ENCODE data around the gene CASP7. TPM values are rescaled to one million over a fixed set of nuclear protein-coding genes. Genes with fewer than 3 reads are reported as not detected.

The CASP7 gene
- total RNA-seq, 1 experiment from 2014 or later = 4.7 TPM

DNA sequence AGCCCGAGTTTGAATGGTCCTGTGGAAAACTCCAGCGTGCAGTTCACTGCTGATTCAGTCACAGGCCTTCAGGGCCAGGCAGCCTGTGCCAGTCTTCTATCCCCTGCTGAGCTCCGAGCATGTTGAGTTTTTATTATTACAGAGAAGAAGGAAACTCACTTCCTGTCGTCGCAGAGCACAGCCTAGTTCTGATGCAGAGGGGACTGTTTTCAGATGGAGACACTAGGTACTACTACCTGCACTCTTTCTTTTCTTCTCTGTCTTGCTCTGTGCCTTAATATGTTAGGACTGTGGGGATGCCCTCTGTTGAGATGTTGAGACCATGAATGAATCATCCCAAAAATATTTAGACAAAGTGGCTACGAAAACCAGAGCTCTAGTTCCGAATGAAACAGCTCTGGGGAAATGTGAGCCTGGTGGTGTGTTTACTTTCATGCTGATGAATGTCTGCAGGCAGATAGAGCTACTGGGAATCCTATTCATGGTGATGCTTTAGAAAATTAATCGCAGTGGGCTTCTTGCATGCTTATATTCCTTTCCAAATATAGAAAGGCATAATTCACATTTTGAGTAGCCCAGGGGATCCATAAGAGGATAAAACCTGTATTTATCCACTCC, 29.6 kb downstream of the CASP7 start:
- H3K9me3 ChIP-seq (ENCODE audit: control insufficient read depth, low read depth, low read length) = no peaks in the 10 kb centered on the region
- no peak overlapping the region for H2BK15ac ChIP-seq (ENCODE audit: low read depth, low read length)
- H2BK12ac ChIP-seq (ENCODE audit: insufficient read length, low read depth, low read length) = no peak overlapping the region
- no peak for DNase-seq
- Mint-ChIP-seq H3K27ac (peak overlapping the region in 1 of 3 experiments; percentile 67; a peak in 2 of 7 replicates), H3K36me3 (ENCODE audit: insufficient read depth in 1 of 3, low read depth in 3 of 3) (no peaks in the 10 kb centered on the region), H3K4me3 (no peak overlapping the region), H3K9me3 (no peaks in the 10 kb centered on the region), H3K4me1 (peaks cover 48 to 57% of the 10 kb centered on the region in 2 experiments), H3K27me3 (ENCODE audit: low read depth) (peaks cover 8% of the 10 kb centered on the region)
- no peaks in the 10 kb centered on the region for H3K27me3 ChIP-seq (ENCODE audit: insufficient read depth, low read length)
- no peaks in the 10 kb centered on the region for H3K79me2 ChIP-seq (ENCODE audit: insufficient read depth, low read length)
- H3K4me1 ChIP-seq (ENCODE audit: insufficient read depth, low read length) = peaks cover 16% of the 10 kb centered on the region; the same call in 1 of the 2 replicates
- TF ChIP-seq CTCF (conservative IDR thresholded peaks at IDR 0.05) = no peak
- H2BK5ac ChIP-seq (ENCODE audit: insufficient read length, low read length) = no peak overlapping the region
- H3K27ac ChIP-seq (ENCODE audit: insufficient read length, low read depth, low read length) = no peak overlapping the region
- H4K5ac ChIP-seq (ENCODE audit: insufficient read length, low read depth, low read length) = no peak overlapping the region
- H2BK20ac ChIP-seq (ENCODE audit: low read depth, low read length, poor library complexity, severe bottlenecking) = no peak overlapping the region
- no peaks in the 10 kb centered on the region for H3K23me2 ChIP-seq (ENCODE audit: insufficient read length, low read depth, low read length, poor library complexity, severe bottlenecking)
- no peak overlapping the region for H3K4ac ChIP-seq (ENCODE audit: low read depth, low read length)
- H3K4me2 ChIP-seq (ENCODE audit: insufficient read depth, insufficient read length, low read length) = peak overlapping the region; percentile 44
- no peak overlapping the region for H3T11ph ChIP-seq (ENCODE audit: low read length)
- H4K91ac ChIP-seq (ENCODE audit: insufficient read length, low read depth, low read length) = no peak overlapping the region
- H3K79me1 ChIP-seq (ENCODE audit: insufficient read depth, low read depth, low read length, poor library complexity, severe bottlenecking) = no peaks in the 10 kb centered on the region
- no peak overlapping the region for H3K9ac ChIP-seq (ENCODE audit: extremely low read depth, insufficient read length, low read length)
- H2BK120ac ChIP-seq (ENCODE audit: low read depth, low read length, poor library complexity, severe bottlenecking) = no peak overlapping the region
- no peaks in the 10 kb centered on the region for H4K20me1 ChIP-seq (ENCODE audit: control insufficient read depth, insufficient read depth, insufficient read length)
- H4K8ac ChIP-seq (replicated peaks; ENCODE audit: insufficient read length, low read depth, low read length) = no peak overlapping the region
- H3K18ac ChIP-seq (ENCODE audit: insufficient read length, low read depth, low read length) = no peak overlapping the region
- no CpG with 5 or more reads among the region's 8 CpGs for WGBS (ENCODE audit: extremely low coverage, insufficient read length, low lambda C conversion rate)
- no peak overlapping the region for H3K56ac ChIP-seq (ENCODE audit: insufficient read length, low read depth, low read length)
- H3K23ac ChIP-seq (ENCODE audit: insufficient read length, low read depth, low read length) = no peak overlapping the region
- no peak overlapping the region for H2AFZ ChIP-seq (ENCODE audit: low read length)
- no peak overlapping the region for H2AK5ac ChIP-seq (ENCODE audit: insufficient read length, low read length)
- no peak overlapping the region; the same call in 1 of the 2 replicates for H3K14ac ChIP-seq (ENCODE audit: insufficient read depth, low read length)

Data from H9 (cell line).